Measurements from ENCODE around the gene DAB2IP.

The DAB2IP gene

DNA sequence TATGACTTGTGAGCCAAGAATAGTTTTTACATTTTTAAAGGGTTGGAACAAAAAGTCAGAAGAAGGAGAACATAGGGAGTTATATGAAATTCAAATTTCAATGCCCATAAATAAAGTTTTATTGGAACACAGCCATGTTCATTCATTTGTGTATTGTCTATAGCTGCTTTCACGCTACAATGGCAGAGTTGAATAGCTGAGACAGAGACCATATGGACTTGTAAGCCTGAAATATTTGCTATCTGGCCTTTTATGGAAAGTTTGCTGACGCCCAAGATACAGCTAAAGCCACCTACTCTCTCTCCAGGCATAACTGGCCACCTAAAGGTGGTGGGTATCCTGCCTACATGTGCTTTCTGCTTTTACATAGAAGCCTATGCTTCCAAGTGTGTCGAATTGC, 10.9 kb downstream of the DAB2IP start:
- H3K4me1 ChIP-seq (ENCODE audit: control insufficient read depth, insufficient read depth, low read length), result no peaks in the 10 kb centered on the region
- no peak overlapping the region for H3K27ac ChIP-seq (ENCODE audit: insufficient read depth, low read depth, low read length, poor library complexity, severe bottlenecking)
- H3K9me3 ChIP-seq (ENCODE audit: control insufficient read depth, low read length), result no peaks in the 10 kb centered on the region
- WGBS, 2 experiments, result 93 to 94% methylated on average over 3 of the region's 3 CpGs
- H3K4me3 ChIP-seq (ENCODE audit: insufficient read depth, low read depth, low read length), result no peak overlapping the region
- no peaks in the 10 kb centered on the region for H3K27me3 ChIP-seq (ENCODE audit: control insufficient read depth, insufficient read depth, low read length, poor library complexity, severe bottlenecking)
- no peaks in the 10 kb centered on the region for H3K36me3 ChIP-seq (ENCODE audit: control insufficient read depth, insufficient read depth, low read length)

- no peaks in the 10 kb centered on the region for H3K27me3 ChIP-seq (ENCODE audit: control insufficient read depth, insufficient read depth, low read length, poor library complexity, severe bottlenecking)
- H3K36me3 ChIP-seq (ENCODE audit: control insufficient read depth, insufficient read depth, low read length), result no peaks in the 10 kb centered on the region
- no peaks in the 10 kb centered on the region for H3K9me3 ChIP-seq (ENCODE audit: control insufficient read depth, low read length)
- WGBS, 2 experiments, result 74 to 76% methylated on average over 11 of the region's 11 CpGs
- no peak overlapping the region for H3K27ac ChIP-seq (ENCODE audit: insufficient read depth, low read depth, low read length, poor library complexity, severe bottlenecking)
- H3K4me3 ChIP-seq (ENCODE audit: insufficient read depth, low read depth, low read length), result no peak overlapping the region
- H3K4me1 ChIP-seq (ENCODE audit: control insufficient read depth, insufficient read depth, low read length), result no peaks in the 10 kb centered on the region
Observed at GRCh38 chr9:121662891-121663580, 11.6 kb downstream of the DAB2IP start.

- WGBS, 2 experiments, result 91 to 92% methylated on average over 7 of the region's 7 CpGs
- Histone ChIP-seq H3K27ac (ENCODE audit: insufficient read depth, low read depth, low read length, poor library complexity, severe bottlenecking) (no peak overlapping the region), H3K4me3 (ENCODE audit: insufficient read depth, low read depth, low read length) (no peak overlapping the region), H3K27me3 (ENCODE audit: control insufficient read depth, insufficient read depth, low read length, poor library complexity, severe bottlenecking) (no peaks in the 10 kb centered on the region), H3K9me3 (ENCODE audit: control insufficient read depth, low read length) (no peaks in the 10 kb centered on the region), H3K36me3 (ENCODE audit: control insufficient read depth, insufficient read depth, low read length) (no peaks in the 10 kb centered on the region), H3K4me1 (ENCODE audit: control insufficient read depth, insufficient read depth, low read length) (no peaks in the 10 kb centered on the region)
Observed at GRCh38 chr9:121663591-121663990, 12.2 kb downstream of the DAB2IP start.

GRCh38 chr9:121666294-121666693, 14.9 kb downstream of the DAB2IP start:
- no peaks in the 10 kb centered on the region for H3K36me3 ChIP-seq (ENCODE audit: control insufficient read depth, insufficient read depth, low read length)
- no peak overlapping the region for H3K4me3 ChIP-seq (ENCODE audit: insufficient read depth, low read depth, low read length)
- no peak overlapping the region for H3K27ac ChIP-seq (ENCODE audit: insufficient read depth, low read depth, low read length, poor library complexity, severe bottlenecking)
- 95 to 96% methylated on average over 8 of the region's 8 CpGs for WGBS, 2 experiments
- no peaks in the 10 kb centered on the region for H3K27me3 ChIP-seq (ENCODE audit: control insufficient read depth, insufficient read depth, low read length, poor library complexity, severe bottlenecking)
- H3K9me3 ChIP-seq (ENCODE audit: control insufficient read depth, low read length), result no peaks in the 10 kb centered on the region
- no peaks in the 10 kb centered on the region for H3K4me1 ChIP-seq (ENCODE audit: control insufficient read depth, insufficient read depth, low read length)

GRCh38 chr9:121667214-121667613, 15.8 kb downstream of the DAB2IP start:
- no peaks in the 10 kb centered on the region for H3K4me1 ChIP-seq (ENCODE audit: control insufficient read depth, insufficient read depth, low read length)
- 89 to 94% methylated on average over 6 of the region's 6 CpGs for WGBS, 2 experiments
- no peaks in the 10 kb centered on the region for H3K27me3 ChIP-seq (ENCODE audit: control insufficient read depth, insufficient read depth, low read length, poor library complexity, severe bottlenecking)
- H3K36me3 ChIP-seq (ENCODE audit: control insufficient read depth, insufficient read depth, low read length), result no peaks in the 10 kb centered on the region
- H3K4me3 ChIP-seq (ENCODE audit: insufficient read depth, low read depth, low read length), result no peak overlapping the region
- H3K27ac ChIP-seq (ENCODE audit: insufficient read depth, low read depth, low read length, poor library complexity, severe bottlenecking), result no peak overlapping the region
- H3K9me3 ChIP-seq (ENCODE audit: control insufficient read depth, low read length), result no peaks in the 10 kb centered on the region

GRCh38 chr9:121667890-121668289, 16.5 kb downstream of the DAB2IP start:
- WGBS, 2 experiments, result 91 to 96% methylated on average over 9 of the region's 9 CpGs
- H3K4me1 ChIP-seq (ENCODE audit: control insufficient read depth, insufficient read depth, low read length), result no peaks in the 10 kb centered on the region
- H3K36me3 ChIP-seq (ENCODE audit: control insufficient read depth, insufficient read depth, low read length), result no peaks in the 10 kb centered on the region
- no peak overlapping the region for H3K27ac ChIP-seq (ENCODE audit: insufficient read depth, low read depth, low read length, poor library complexity, severe bottlenecking)
- H3K27me3 ChIP-seq (ENCODE audit: control insufficient read depth, insufficient read depth, low read length, poor library complexity, severe bottlenecking), result no peaks in the 10 kb centered on the region
- H3K9me3 ChIP-seq (ENCODE audit: control insufficient read depth, low read length), result no peaks in the 10 kb centered on the region
- H3K4me3 ChIP-seq (ENCODE audit: insufficient read depth, low read depth, low read length), result no peak overlapping the region

DNA sequence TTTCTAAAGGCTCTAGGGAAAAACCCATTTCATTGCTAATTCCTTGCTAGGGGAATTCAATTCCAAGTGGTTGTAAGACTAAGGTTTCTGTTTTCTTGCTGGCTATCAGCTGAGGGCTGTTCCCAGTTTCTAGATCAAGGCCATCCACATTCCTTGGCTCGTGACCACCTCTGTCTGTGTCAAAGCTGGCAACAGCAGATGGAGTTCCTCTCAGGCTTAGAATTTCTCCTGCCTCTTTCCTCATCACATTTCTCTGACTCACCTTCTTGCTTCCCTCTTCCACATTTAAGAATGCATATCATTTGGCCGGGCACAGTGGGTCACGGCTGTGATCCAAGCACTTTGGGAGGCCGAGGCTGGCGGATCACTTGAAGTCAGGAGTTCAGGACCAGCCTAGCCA, 19.0 kb downstream of the DAB2IP start:
- H3K27me3 ChIP-seq (ENCODE audit: control insufficient read depth, insufficient read depth, low read length, poor library complexity, severe bottlenecking), result no peaks in the 10 kb centered on the region
- 91 to 95% methylated on average over 5 of the region's 5 CpGs for WGBS, 2 experiments
- no peak overlapping the region for H3K27ac ChIP-seq (ENCODE audit: insufficient read depth, low read depth, low read length, poor library complexity, severe bottlenecking)
- no peaks in the 10 kb centered on the region for H3K9me3 ChIP-seq (ENCODE audit: control insufficient read depth, low read length)
- H3K4me1 ChIP-seq (ENCODE audit: control insufficient read depth, insufficient read depth, low read length), result peaks cover 6% of the 10 kb centered on the region
- H3K36me3 ChIP-seq (ENCODE audit: control insufficient read depth, insufficient read depth, low read length), result no peaks in the 10 kb centered on the region
- no peak overlapping the region for H3K4me3 ChIP-seq (ENCODE audit: insufficient read depth, low read depth, low read length)

DNA sequence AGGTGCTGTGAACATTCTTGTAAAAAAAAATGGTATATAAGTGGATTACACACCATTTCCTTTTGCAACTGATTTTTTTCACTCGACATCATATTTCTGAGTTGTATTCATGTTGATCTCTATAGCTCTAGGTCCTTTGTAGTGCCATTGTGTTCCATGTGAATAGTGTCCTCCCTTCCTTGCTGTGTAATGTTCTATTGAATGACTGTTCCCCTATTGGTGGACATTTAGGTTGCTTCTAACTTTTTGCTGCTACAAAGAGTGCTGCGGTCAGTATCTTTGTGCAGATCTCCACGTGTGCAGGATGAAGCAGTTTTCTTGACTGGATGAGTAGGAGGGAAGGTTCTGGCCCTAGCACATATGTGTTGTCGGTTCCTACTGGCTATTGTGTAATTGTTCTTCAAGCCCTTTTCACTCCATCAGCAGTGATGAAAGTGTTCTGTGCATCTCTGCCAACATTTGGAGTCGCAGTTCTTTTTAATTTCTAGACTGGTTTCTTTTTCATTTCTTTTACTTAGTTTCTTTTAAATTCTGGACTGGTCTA, 20.2 kb downstream of the DAB2IP start:
- Histone ChIP-seq H3K27ac (ENCODE audit: insufficient read depth, low read depth, low read length, poor library complexity, severe bottlenecking) (no peak overlapping the region), H3K36me3 (ENCODE audit: control insufficient read depth, insufficient read depth, low read length) (no peaks in the 10 kb centered on the region), H3K27me3 (ENCODE audit: control insufficient read depth, insufficient read depth, low read length, poor library complexity, severe bottlenecking) (no peaks in the 10 kb centered on the region), H3K9me3 (ENCODE audit: control insufficient read depth, low read length) (no peaks in the 10 kb centered on the region), H3K4me1 (ENCODE audit: control insufficient read depth, insufficient read depth, low read length) (peaks cover 6% of the 10 kb centered on the region), H3K4me3 (ENCODE audit: insufficient read depth, low read depth, low read length) (no peak overlapping the region)
- 88 to 92% methylated on average over 5 of the region's 5 CpGs for WGBS, 2 experiments

DNA sequence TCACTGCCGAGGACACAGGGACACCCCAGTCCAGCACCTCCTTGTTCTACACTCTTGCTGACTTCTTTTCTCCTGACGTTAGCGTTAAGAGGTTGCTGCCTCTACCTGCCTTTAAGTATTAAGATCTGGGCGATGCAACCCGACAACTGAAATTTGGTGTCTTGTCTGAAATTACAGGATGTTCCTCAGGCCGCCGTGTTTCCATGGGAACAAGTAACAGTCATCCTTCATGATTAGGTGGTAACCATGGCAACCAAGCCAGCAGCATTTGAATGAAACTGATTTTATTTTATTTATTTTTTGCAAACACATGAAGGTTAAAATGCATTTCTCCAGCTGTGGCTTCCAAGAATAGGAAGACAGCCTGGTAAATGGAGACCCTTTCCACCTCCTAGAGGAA, 20.8 kb downstream of the DAB2IP start:
- WGBS, 2 experiments, result 94% methylated on average over 7 of the region's 7 CpGs
- no peaks in the 10 kb centered on the region for H3K36me3 ChIP-seq (ENCODE audit: control insufficient read depth, insufficient read depth, low read length)
- no peaks in the 10 kb centered on the region for H3K9me3 ChIP-seq (ENCODE audit: control insufficient read depth, low read length)
- H3K4me1 ChIP-seq (ENCODE audit: control insufficient read depth, insufficient read depth, low read length), result peaks cover 6% of the 10 kb centered on the region
- H3K4me3 ChIP-seq (ENCODE audit: insufficient read depth, low read depth, low read length), result no peak overlapping the region
- no peak overlapping the region for H3K27ac ChIP-seq (ENCODE audit: insufficient read depth, low read depth, low read length, poor library complexity, severe bottlenecking)
- H3K27me3 ChIP-seq (ENCODE audit: control insufficient read depth, insufficient read depth, low read length, poor library complexity, severe bottlenecking), result no peaks in the 10 kb centered on the region

GRCh38 chr9:121672986-121673385, 21.6 kb downstream of the DAB2IP start:
- Histone ChIP-seq H3K36me3 (ENCODE audit: control insufficient read depth, insufficient read depth, low read length) (no peaks in the 10 kb centered on the region), H3K27ac (ENCODE audit: insufficient read depth, low read depth, low read length, poor library complexity, severe bottlenecking) (no peak overlapping the region), H3K4me3 (ENCODE audit: insufficient read depth, low read depth, low read length) (no peak overlapping the region), H3K4me1 (ENCODE audit: control insufficient read depth, insufficient read depth, low read length) (peaks cover 6% of the 10 kb centered on the region), H3K9me3 (ENCODE audit: control insufficient read depth, low read length) (no peaks in the 10 kb centered on the region), H3K27me3 (ENCODE audit: control insufficient read depth, insufficient read depth, low read length, poor library complexity, severe bottlenecking) (no peaks in the 10 kb centered on the region)
- WGBS, 2 experiments, result 90 to 100% methylated on average over 1 of the region's 1 CpG

Measured in ectodermal cell (in vitro differentiated cells).